Subcutaneous preadipocyte (primary cell): Measurements from ENCODE around the gene TAS2R50. TPM values are rescaled to one million over a fixed set of nuclear protein-coding genes. Genes with fewer than 3 reads are reported as not detected.

Experiments used
- total RNA-seq: library from RNA; depleted of rRNA; stranded (reverse); fragments of >200 nt; gene quantifications from 2 replicates; pipeline ENCODE4 v1.2.3, GENCODE V29; 2012

The TAS2R50 gene, protein sequence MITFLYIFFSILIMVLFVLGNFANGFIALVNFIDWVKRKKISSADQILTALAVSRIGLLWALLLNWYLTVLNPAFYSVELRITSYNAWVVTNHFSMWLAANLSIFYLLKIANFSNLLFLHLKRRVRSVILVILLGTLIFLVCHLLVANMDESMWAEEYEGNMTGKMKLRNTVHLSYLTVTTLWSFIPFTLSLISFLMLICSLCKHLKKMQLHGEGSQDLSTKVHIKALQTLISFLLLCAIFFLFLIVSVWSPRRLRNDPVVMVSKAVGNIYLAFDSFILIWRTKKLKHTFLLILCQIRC
- total RNA-seq, result 2.6 and 3.7 TPM in 2 replicates

GRCh38 chr12:10986812-10987211 lies at the start of gene TAS2R50:
Gene TAS2R50 (minus strand): TSS chr12:10986912. CDS start chr12:10986860, 52 bp downstream.

GRCh38 chr12:11031307-11031706 lies 44.6 kb upstream of the TAS2R50 start, which contains the start of gene TAS2R31:
Gene TAS2R31 (minus strand): TSS chr12:11031407. CDS start chr12:11031335, 72 bp downstream.

DNA sequence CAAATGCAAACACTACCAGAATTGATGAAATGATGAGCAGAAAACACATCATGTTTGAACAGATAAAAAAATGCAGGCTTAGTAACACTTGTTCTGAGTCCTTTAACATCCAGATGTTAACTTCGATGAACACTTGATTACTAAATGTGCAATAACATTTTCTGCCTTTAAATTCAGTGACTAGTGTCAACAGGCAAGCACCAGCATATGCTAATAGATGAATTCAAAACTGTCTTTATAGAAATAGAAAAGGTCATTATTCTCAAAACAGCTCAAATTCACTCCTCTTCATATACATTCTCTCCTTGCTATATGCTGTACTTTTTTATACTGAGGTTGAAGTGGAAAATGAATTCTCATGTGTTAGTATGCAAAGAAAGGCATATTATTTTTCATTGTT lies 35.8 kb upstream of the TAS2R50 start, which contains the start of gene TAS2R19:
Gene TAS2R19, minus strand, starts transcription at position 101 of the 400 bp plus-strand sequence. Its CDS starts 49 bp downstream, at position 52.

GRCh38 chr12:10998204-10998603 lies 11.5 kb upstream of the TAS2R50 start, which contains the start of gene TAS2R20:
Gene TAS2R20 (minus strand): TSS chr12:10998304. CDS start chr12:10997875, 429 bp downstream.

DNA sequence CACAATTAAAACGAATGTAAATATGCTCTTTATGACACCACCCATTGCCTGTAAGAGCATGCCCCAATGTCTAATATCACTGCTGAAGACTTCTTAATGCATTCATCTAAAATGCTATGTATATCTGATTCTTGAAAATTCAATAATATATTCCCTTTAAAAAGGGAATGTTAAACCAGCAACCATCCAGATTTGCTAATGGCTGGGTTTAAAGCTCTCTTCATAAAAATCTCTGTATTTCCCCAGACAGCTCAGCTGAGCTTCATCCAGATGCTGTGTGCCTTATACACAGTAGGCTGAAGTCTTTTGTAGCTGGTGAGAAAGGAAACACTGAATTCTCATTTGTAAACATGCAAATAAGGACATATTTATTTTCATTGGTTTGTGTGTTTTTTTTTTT lies 47.5 kb downstream of the TAS2R50 start, which contains the start of gene TAS2R14:
Gene TAS2R14, minus strand, starts transcription at position 101 of the 400 bp plus-strand sequence. Its CDS starts 56 bp downstream, at position 45.

Other genes starting within 250 kb of the TAS2R50 start
- gene TAS2R7, start 184.3 kb downstream of the TAS2R50 start, total RNA-seq, result not detected in 2 replicates
- gene TAS2R8, start 179.6 kb downstream of the TAS2R50 start, total RNA-seq, result under 0.01 TPM in 1 of 2 replicates, not detected in the other
- 0.20 TPM in 1 of 2 replicates, not detected in the other for gene TAS2R9, start 176.7 kb downstream of the TAS2R50 start, total RNA-seq
- gene TAS2R10, start 160.6 kb downstream of the TAS2R50 start, total RNA-seq, result 1.1 and 1.2 TPM in 2 replicates
- gene PRR4, start 137.4 kb downstream of the TAS2R50 start, total RNA-seq, result 2.2 and 3.9 TPM in 2 replicates
- gene PRH1, start 102.7 kb downstream of the TAS2R50 start, total RNA-seq, result 19.5 and 32.5 TPM in 2 replicates
- gene TAS2R13, start 77.3 kb downstream of the TAS2R50 start, total RNA-seq, result 1.8 and 2.2 TPM in 2 replicates
- gene PRH2, start 57.7 kb downstream of the TAS2R50 start, total RNA-seq, result not detected in 2 replicates
- 3.7 and 4.1 TPM in 2 replicates for gene TAS2R14, start 47.6 kb downstream of the TAS2R50 start, total RNA-seq
- gene TAS2R20, start 11.4 kb upstream of the TAS2R50 start, total RNA-seq, result 2.6 and 4.3 TPM in 2 replicates
- gene TAS2R19, start 35.7 kb upstream of the TAS2R50 start, total RNA-seq, result 3.3 and 5.5 TPM in 2 replicates
- gene TAS2R31, start 44.5 kb upstream of the TAS2R50 start, total RNA-seq, result 4.8 and 6.8 TPM in 2 replicates
- gene TAS2R46, start 75.4 kb upstream of the TAS2R50 start, total RNA-seq, result 2.2 TPM in 2 replicates
- 1.1 and 3.9 TPM in 2 replicates for gene TAS2R43, start 105.4 kb upstream of the TAS2R50 start, total RNA-seq
- 4.4 and 6.6 TPM in 2 replicates for gene TAS2R30, start 147.7 kb upstream of the TAS2R50 start, total RNA-seq
- 4.0 and 5.7 TPM in 2 replicates for gene SMIM10L1, start 184.3 kb upstream of the TAS2R50 start, total RNA-seq
- not detected in 2 replicates for gene TAS2R42, start 200.0 kb upstream of the TAS2R50 start, total RNA-seq